PC-3 (cell line): ENCODE measurements around the gene NOTCH1.

Experiments
- EZH2 ChIP-seq: fragments of 300-600 bp; sonication (generic); IDR thresholded peaks from one replicate; pipeline ENCODE4 v1.6.1; 2017; ENCODE audit warnings: antibody characterized with exemption, mild to moderate bottlenecking, low read length; ENCODE audit not compliant: unreplicated experiment
- EZH2phosphoT487 ChIP-seq: fragments of 300-600 bp; sonication (generic); IDR thresholded peaks from 2 replicates; pipeline ENCODE4 v1.6.1; 2018; ENCODE audit warnings: mild to moderate bottlenecking, antibody characterized with exemption, low read length, borderline replicate concordance
- TF ChIP-seq, protein P1 (sequence below): fragments of 300-600 bp; sonication (generic); conservative IDR thresholded peaks from 2 replicates; pipeline ENCODE4 v1.5.1; 2017; ENCODE audit warnings: antibody characterized with exemption, low read depth, mild to moderate bottlenecking, low read length

DNA sequence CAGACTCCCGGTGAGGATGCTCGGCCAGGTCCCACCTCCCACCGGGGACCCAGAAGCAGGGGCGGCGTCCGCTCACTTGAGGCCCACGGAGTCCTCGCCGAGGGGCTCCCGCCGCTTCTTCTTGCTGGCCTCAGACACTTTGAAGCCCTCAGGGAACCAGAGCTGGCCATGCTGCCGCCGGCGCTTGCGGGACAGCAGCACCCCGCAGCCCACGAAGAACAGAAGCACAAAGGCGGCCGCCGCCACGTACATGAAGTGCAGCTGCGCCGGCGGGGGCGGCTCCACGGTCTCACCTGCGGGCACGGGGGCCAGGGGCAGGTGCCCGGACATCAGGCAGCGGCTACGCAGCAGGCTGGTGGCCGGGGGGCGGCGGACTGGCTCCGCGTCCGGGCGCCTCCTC lies 43.7 kb downstream of the NOTCH1 start:
- TF ChIP-seq, protein P1, sequence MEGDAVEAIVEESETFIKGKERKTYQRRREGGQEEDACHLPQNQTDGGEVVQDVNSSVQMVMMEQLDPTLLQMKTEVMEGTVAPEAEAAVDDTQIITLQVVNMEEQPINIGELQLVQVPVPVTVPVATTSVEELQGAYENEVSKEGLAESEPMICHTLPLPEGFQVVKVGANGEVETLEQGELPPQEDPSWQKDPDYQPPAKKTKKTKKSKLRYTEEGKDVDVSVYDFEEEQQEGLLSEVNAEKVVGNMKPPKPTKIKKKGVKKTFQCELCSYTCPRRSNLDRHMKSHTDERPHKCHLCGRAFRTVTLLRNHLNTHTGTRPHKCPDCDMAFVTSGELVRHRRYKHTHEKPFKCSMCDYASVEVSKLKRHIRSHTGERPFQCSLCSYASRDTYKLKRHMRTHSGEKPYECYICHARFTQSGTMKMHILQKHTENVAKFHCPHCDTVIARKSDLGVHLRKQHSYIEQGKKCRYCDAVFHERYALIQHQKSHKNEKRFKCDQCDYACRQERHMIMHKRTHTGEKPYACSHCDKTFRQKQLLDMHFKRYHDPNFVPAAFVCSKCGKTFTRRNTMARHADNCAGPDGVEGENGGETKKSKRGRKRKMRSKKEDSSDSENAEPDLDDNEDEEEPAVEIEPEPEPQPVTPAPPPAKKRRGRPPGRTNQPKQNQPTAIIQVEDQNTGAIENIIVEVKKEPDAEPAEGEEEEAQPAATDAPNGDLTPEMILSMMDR, result no peak
- TF ChIP-seq EZH2, result no peak
- no peak for TF ChIP-seq EZH2phosphoT487
